GM19238 (cell line): ENCODE data around the gene TENM3.

ENCODE experiments used
- DNase-seq: peaks from one replicate; pipeline ENCODE4 v3.0.0; 2011; ENCODE audit warnings: low spot score; ENCODE audit not compliant: insufficient read length

The TENM3 gene

DNA sequence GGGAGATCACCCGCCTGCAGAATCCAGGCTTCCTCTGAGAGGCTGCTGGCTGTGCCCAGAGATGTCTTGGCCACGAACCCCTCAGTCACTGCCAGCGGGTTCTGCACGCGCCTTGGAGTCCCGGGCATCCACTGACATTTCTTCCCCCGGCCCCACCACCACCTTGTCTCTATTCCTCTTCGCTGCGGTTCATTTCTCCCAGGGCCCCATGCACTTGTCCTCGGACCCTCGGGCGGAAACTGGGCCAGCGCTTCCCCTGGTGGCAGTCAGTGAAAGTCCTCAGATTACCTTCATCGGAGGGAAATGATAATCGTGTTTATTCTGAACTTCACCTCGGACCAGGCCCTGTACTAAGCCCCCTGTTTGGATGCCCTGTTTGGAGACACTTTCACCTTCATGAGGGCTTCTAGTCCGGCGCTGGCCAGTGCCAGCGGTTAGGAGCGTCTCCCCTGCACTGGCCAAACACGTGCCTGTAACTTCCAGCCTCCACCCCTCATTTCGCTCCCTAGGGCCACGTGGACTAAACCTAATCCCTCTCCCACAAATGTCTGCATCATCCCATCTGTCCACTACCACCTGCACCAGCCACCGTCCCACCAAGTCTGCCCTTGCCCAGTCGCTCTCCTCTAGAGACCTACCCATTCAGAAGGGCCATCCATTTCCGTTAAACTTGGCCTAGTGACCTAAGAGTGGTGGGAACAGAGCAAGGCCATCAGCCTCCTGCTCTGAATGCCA, 592.0 kb downstream of the TENM3 start:
- no peak for DNase-seq

DNA sequence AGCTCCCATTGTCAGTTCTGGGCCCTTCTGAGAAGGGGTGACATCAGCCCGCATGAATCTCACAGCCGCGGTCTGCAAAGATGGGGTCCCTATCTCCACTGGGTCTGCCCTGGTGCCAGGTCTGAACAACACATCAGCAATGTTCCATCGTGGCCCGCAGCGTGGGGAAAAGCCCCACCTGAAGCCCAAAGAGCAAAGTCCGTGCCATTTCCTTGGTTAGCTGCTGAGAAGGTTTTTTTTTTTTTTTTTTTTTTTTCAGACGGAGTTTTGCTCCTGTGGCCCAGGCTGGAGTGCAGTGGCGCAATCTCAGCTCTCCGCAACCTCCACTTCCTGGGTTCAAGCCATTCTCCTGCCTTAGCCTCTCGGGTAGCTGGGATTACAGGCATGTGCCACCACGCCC, 594.6 kb downstream of the TENM3 start:
- no peak for DNase-seq

DNA sequence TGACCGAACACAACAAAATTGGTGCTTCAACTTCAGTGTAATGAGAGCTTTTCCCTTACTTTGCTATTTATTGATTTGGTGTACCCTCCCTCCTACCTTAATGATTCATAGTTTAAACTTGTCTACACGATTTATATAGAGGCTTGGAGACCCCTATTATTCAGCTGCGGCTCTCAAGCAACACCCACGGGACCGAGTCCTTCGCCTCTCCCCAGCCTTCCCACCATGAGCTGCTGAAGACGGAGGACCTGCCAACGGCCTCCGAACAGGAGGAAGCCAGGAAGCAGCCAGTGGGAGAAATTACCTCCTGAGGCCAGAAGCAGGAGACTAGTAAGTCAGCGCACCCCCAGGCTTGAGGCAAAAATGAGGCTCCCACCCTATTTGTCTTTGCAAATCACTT, 595.3 kb downstream of the TENM3 start:
- DNase-seq: no peak

DNA sequence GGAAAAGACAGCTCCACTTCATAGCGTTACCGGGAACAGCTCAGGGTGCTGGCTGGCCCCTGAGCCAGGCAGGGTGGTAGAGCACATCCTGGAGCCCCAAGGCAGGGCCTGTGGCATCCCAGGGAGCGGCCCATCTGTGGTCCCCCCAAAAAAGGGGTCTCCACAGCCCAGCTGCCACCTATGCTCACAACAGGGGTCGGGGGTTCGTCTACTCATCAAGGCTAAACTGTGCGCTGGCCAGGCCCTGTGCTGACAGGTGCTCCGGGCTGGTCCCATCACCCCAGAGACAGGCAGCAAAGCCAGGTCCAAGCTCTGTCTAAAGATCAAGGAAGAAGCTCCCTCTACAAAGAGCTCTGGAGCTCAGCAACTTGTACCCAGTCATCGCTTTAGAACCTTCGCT, 596.1 kb downstream of the TENM3 start:
- DNase-seq: no peak

DNA sequence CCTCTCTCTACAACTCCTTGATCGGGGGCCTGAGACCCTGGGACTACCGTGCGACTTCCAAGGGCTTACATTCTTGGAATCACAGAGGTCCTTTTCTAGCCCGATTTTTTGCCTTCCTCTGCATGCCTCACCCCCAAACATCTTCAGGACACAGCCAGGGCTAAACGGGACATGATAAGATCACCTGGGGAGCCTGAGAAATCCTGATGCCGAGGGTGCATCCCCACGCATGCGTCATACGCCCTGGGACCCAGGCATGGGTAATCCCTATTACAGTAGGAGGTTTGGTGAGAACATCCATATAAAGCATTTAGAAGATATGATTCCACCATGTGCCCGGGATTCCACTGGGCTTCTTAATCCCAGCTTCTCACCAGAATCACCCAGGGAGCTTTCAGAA, 596.9 kb downstream of the TENM3 start:
- DNase-seq: no peak

DNA sequence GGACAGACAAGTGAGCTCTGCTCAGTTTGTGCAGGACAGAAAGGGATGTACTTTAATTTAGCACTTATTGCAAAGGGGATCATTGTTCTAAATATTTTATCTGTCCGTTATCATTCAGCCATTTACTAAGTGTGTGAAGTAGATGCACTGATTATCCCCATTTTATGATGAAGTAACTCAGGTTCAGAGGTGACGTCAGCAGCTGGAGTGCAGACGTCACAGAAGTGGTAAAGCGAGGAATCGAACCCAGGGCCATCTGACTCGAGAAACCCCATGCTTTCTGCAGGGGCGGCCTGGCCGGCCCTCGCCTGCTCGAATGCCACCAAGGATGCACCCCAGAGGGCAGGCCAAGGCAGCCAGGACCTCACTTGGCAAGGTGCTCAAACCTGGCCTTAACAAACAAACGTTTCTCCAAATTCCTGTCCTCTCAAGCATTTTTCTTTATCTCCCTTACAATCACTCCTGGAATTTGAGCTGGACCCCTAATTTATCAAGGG, 599.0 kb downstream of the TENM3 start:
- DNase-seq: no peak

DNA sequence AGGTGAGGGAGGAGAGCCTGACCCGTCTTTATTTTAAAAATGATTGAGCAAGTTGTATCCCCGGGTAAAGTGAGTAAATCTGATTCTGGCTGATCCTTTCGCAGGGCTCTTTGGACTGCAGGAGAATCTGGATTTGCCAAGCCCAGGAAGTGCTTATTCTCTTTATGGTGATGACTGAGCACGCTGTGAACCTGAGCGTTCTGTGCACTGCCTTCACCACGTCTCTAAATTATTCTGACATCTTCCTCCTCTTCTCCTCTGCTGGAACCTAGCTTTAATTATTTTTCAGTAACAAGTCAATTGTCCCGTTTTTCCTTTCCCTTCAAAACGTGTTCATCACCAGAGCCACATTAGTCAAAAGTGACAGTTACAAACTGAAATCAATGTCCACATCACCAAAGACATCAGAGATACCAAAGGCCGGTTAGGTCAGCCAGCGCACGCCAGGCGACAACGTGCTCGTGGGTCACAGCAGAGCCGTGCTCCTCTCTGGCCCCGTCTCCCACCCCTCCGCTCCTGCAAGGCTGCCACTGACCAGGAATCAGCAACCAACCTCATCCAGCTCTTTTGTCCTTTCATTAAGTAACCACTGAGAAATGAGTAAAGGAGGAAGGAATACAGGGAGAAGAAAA, 599.7 kb downstream of the TENM3 start:
- DNase-seq: no peak

DNA sequence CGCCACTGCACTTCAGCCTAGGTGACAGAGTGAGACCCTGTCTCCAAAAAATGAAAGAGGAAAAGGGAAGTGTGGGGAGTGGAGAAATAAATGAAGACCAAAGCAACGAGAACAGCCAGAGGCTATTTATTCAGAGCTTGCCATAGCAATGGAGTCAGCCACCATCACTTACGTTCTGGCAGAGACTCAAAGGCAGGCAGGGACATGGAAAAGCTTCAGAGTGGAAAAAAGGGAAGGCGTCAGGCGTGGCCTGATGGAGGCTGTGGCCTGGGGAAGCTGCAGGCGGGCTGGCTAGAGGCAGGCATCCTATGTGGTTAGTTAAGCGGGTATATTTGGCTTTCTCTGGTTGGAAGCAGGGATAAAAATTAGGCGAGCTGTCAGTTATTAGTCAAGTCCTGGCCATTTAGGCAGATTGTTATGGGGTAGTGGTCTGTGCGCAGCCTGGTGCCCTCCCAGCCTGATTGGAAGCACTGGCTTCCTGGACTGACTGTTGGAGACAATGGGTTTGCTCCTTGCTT, 600.7 kb downstream of the TENM3 start:
- no peak for DNase-seq

DNA sequence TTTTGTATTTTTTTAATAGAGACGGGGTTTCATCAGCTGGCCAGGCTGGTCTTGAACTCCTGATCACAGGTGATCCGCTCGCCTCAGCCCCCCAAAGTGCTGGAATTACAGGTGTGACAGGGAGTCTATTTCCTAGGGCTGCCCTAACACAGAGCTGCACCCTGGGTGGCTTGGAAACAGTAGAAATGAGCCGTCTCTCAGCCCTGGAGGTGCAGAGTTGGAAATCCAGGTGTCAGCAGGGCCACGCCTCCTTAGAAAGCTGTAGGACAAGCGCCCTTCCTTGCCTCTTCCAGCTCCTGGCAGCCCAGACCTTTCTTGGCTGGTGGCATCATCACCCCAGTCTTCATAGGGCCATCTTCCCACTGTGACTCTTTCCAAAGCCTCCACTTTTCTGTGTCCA, 602.4 kb downstream of the TENM3 start:
- no peak for DNase-seq

DNA sequence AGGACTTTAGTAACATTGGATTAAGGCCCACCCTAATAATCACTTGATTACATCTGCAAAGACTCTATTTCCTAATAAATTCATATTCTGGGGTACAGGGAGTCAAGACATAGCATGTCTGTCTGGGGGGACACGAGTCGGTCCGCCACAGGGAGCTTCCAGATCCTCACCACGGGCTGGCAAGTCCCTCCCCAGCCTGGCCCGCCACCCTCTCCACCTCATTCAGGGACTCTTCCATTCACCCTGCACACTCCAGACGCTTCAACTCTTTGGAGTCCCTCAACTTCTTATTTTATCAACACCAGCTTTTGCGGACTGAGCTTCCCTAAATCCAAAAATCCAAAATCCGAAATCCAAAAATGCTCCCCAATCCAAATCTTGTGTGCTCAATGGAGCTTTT, 602.8 kb downstream of the TENM3 start:
- DNase-seq: no peak

DNA sequence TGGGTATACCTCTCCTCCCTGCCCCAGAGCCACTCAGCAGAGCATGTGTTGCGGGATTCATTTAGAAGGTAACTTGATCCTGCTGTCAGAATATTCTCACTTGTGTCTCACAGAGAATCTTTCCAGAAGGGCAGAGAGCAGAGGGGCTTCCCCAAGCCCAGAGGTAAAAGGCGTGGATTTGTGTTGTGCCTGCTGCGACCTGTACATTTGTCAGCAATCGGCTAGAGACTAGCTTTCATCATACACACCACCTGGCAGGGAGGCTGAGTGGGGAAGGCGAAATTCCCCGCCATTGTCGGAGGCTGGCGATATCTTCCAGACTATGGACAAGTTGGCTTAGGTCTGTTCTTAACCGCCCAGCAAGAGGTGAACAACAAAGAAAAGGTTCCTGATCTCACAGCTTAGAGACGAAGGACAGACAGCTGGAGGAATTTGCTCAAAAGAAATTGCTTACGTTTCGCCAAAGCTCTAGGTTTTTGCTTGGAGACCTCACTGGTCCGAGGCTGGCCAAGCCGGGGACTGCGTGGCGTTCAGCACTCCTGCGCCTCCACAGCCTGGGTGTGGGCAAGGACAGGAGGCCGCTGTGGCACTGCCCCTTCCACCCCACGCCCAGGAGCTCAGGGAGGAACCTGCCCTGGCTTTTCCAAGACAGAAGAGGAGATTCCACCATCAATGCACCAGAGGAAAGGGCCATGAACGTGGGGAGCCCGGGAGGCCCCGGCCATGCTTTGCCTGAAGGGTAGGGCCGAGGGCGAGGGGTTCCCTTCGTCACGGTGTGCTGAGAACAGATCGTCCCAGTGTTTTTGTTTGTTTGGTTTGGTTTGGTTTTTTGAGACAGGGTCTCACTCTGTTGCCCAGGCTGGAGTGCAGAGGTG, 604.6 kb downstream of the TENM3 start:
- no peak for DNase-seq

DNA sequence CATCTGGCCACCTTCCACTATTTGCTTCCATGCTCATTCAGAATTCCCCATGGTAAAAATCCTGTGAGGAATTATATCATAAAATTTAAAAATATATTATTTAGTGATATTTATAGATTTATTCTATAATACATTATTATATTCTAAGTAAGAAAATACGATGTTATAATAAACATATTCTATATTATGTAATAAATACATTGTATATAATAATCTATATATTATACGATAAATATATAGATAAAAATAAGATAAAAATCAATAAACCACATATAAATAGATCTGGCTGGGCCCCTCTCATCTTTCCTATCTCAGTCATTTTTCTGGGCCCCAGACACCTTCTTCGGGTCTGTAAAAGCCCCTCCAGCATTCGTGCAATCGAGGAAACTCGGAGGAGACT, 605.5 kb downstream of the TENM3 start:
- no peak for DNase-seq
